ENCODE data around the gene MXRA8.

The MXRA8 gene

GRCh38 chr1:1366699-1367066 is 8.3 kb upstream of the MXRA8 start:
- Mint-ChIP-seq H3K27me3 (peaks cover 3 to 6% of the 10 kb centered on the region in 2 donors), H3K27ac (no peak overlapping the region)

DNA sequence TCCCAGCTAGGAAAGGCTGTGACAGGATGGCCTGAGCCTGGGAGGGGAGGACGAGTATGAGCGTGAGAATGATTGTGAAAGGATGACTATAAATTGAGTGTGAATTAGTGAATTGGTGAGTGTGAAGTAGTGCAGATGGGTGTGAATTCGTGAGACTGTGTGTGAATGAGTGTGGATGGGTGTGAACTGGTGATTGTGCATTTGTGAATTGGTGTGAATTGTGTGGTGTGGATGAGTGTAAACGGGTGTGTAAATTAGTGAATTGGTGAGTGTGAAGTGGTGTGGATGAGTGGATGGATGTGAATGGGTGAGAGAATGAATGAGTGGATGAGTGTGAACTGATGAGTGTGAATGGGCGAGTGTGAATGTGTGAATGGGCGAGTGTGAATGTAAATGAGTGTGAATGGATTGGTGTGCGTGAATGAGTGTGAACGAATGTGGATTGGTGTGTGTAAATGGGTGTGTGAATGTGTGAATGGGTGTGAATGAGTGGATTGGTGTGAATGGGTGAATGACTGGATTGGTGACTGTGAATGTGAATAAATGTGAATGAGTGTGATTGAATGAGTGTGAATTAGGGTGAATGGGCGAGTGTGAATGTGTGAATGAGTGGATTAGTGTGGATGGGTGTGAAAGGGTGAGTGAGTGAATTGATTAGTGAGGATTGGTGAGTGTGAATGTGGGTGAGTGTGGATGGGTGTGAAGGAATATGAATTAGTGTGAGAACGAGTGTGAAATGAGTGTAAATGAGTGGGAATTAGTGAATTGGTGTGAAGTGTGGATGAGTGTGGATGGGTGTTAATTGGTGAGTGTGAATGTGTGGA is 7.7 kb upstream of the MXRA8 start:
- no peaks in the 10 kb centered on the region for H3K9me3 Mint-ChIP-seq
- no peak overlapping the region for H3K27ac Mint-ChIP-seq
- DNase-seq = no peak
- H3K36me3 Mint-ChIP-seq = no peaks in the 10 kb centered on the region
- peaks cover 5 to 8% of the 10 kb centered on the region in 2 donors for H3K27me3 Mint-ChIP-seq
- no peaks in the 10 kb centered on the region for H3K4me1 Mint-ChIP-seq
- H3K4me3 Mint-ChIP-seq = no peak overlapping the region
- no peak for ATAC-seq (replicated peaks)

More at GRCh38 chr1:1366699-1367066, 8.3 kb upstream of the MXRA8 start:
- Mint-ChIP-seq H3K9me3 (no peaks in the 10 kb centered on the region), H3K36me3 (no peaks in the 10 kb centered on the region), H3K4me1 (peaks cover 0 to under 1% of the 10 kb centered on the region in 2 donors), H3K4me3 (no peak overlapping the region)
- ATAC-seq (replicated peaks) (no peak), DNase-seq (no peak)

DNA sequence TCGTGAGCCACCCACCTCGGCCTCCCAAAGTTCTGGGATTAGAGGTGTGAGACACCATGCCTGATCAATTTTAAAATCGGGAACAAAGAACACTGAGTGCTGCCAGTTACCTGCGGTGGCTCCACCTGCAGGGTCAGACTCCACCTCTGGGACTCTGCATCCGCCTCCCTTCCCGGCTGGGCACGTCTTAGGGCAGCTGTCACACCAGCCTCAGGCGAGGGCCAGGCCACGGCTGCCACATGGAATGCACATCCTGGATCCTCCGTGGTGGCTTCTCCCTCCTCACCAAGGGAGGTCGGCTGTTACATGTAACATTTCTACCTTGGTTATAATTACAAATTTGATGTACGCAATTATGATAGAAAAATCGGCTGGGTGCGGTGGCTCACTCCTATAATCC is 5.9 kb upstream of the MXRA8 start:
- H3K36me3 Mint-ChIP-seq = no peaks in the 10 kb centered on the region
- H3K27me3 Mint-ChIP-seq = peaks cover 17 to 23% of the 10 kb centered on the region in 2 donors
- H3K4me3 Mint-ChIP-seq = no peak overlapping the region
- H3K4me1 Mint-ChIP-seq = peaks cover 2 to 3% of the 10 kb centered on the region in 2 donors
- H3K9me3 Mint-ChIP-seq = no peaks in the 10 kb centered on the region
- H3K27ac Mint-ChIP-seq = no peak overlapping the region
- ATAC-seq (replicated peaks) = no peak
- no peak for DNase-seq

DNA sequence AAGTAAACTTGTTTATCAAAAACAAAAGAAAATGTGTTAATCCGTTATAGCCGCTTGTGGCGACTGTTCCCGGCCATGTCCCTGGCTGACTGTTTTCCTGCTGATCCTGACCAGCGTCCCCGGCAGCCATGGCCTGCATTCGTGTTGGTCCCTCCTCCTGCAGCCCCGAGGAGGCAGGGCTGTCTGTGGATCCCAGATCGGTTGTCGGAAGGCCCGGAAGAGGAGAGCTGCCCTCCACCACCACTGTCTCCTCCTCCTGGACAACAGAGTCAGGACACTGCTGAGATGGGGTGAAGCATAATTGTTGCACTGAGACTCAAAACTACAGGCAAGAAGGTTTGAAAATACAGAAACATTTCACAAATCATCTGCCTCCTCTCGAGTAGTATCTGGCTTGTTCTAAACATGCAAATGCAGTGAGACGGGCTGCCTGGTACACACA is 3.6 kb upstream of the MXRA8 start:
- Mint-ChIP-seq H3K36me3 (no peaks in the 10 kb centered on the region), H3K27ac (peak overlapping the region; percentile 20), H3K9me3 (no peaks in the 10 kb centered on the region), H3K27me3 (peaks cover 39 to 46% of the 10 kb centered on the region in 2 donors), H3K4me1 (peaks cover 3 to 17% of the 10 kb centered on the region in 2 donors), H3K4me3 (no peak overlapping the region)
- DNase-seq (no peak), ATAC-seq (replicated peaks) (no peak)

- Mint-ChIP-seq H3K4me3 (no peak overlapping the region), H3K4me1 (peaks cover 3 to 17% of the 10 kb centered on the region in 2 donors), H3K9me3 (no peaks in the 10 kb centered on the region), H3K27ac (no peak overlapping the region), H3K36me3 (no peaks in the 10 kb centered on the region), H3K27me3 (peaks cover 39 to 51% of the 10 kb centered on the region in 2 donors)
- DNase-seq = no peak
- no peak for ATAC-seq (replicated peaks)
Observed at GRCh38 chr1:1361233-1361981, 3.1 kb upstream of the MXRA8 start.

DNA sequence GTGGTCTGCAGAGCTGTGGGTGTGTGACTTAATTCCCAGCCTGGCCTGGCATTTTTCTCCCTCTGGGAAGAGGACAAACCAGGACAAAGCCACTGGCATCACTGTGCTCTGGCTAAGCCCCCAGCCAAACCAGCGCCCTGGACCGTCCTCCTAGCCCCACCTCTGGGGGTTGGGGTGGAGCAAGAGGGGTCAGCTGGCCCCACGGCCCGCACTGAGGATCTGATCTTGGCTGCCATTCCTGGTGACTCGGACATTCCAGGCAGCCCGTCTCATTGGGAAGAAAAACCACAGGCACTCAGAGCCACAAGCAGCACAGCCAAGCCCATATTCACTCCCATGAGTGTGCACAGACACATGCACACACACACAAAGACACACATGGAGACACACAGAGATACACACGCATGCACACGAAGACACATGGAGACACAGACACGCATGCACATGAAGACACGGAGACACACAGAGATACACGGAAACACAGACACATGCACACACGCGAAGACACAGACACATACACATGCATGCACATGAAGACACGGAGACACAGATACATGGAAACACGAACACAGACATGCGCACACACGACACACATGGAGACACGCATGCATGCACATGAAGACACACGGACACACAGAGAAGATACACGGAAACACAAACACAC is 2.3 kb upstream of the MXRA8 start:
- no peaks in the 10 kb centered on the region for H3K36me3 Mint-ChIP-seq
- no peak overlapping the region for H3K27ac Mint-ChIP-seq
- no peaks in the 10 kb centered on the region for H3K9me3 Mint-ChIP-seq
- no peak overlapping the region for H3K4me3 Mint-ChIP-seq
- H3K4me1 Mint-ChIP-seq = peaks cover 3 to 17% of the 10 kb centered on the region in 2 donors
- no peak for ATAC-seq (replicated peaks)
- DNase-seq = no peak
- H3K27me3 Mint-ChIP-seq = peaks cover 39 to 51% of the 10 kb centered on the region in 2 donors

- DNase-seq (no peak), ATAC-seq (replicated peaks) (no peak)
- H3K36me3 Mint-ChIP-seq = no peaks in the 10 kb centered on the region
- no peak overlapping the region for H3K4me3 Mint-ChIP-seq
- H3K27me3 Mint-ChIP-seq = peaks cover 39 to 53% of the 10 kb centered on the region in 2 donors
- H3K9me3 Mint-ChIP-seq = no peaks in the 10 kb centered on the region
- H3K4me1 Mint-ChIP-seq = peaks cover 3 to 20% of the 10 kb centered on the region in 2 donors
- H3K27ac Mint-ChIP-seq = no peak overlapping the region
Observed at GRCh38 chr1:1359664-1360468, 1.5 kb upstream of the MXRA8 start.

DNA sequence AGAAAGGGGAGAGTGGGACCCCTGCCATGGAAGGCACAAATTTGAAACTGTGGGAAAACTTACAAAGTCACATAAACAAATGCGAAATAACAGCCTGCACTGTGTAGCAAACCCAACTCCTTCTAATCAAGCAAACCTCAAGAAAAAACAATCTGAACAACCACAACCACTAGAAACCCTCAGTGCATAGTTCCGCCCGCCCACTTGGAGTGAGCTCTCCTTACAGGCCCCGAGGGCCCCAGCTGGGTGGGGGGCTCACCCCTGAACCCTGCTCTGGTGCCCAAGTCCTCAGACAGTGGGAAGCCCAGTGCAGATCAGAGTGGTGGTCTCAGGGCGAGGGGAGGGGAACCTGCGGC is 931 bp upstream of the MXRA8 start:
- H3K27me3 Mint-ChIP-seq = peaks cover 40 to 58% of the 10 kb centered on the region in 2 donors
- no peaks in the 10 kb centered on the region for H3K9me3 Mint-ChIP-seq
- H3K4me1 Mint-ChIP-seq = peaks cover 3 to 25% of the 10 kb centered on the region in 2 donors
- DNase-seq = no peak
- no peak overlapping the region for H3K4me3 Mint-ChIP-seq
- no peaks in the 10 kb centered on the region for H3K36me3 Mint-ChIP-seq
- ATAC-seq (replicated peaks) = peak in 1 of 2 donors; percentile 37
- H3K27ac Mint-ChIP-seq = no peak overlapping the region

DNA sequence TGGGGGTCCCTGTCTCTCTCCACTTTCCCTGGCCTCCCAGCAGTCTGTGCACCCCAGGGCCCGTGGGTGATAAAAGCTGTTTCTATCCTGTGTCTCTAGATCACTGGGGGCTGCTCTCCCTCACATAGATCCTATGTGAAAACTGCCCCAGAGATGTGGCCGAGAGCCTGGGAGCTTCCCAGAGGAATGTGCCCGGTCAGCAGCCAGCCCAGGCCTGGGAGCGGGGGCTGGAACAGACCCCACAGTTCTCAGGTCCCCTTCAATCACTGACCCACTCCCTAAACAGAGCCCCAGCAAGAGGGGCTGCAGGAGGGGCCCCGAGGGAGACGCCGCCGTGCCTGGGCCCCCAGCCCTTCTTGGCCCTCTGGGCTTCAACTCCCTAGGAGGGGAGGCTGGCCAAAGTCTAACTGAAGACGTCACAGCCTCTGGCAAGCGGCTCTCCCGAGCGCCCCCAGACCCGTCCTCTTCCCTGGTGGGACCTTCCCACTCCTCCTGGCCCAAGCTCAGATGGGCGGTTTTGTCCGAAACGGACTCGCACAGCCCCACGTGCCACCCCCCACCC is 403 bp downstream of the MXRA8 start:
- H3K27me3 Mint-ChIP-seq = peaks cover 52 to 72% of the 10 kb centered on the region in 2 donors
- ATAC-seq (replicated peaks) (no peak), DNase-seq (no peak)
- no peak overlapping the region for H3K27ac Mint-ChIP-seq
- no peaks in the 10 kb centered on the region for H3K9me3 Mint-ChIP-seq
- peaks cover 10 to 38% of the 10 kb centered on the region in 2 donors for H3K4me1 Mint-ChIP-seq
- no peak overlapping the region for H3K4me3 Mint-ChIP-seq
- no peaks in the 10 kb centered on the region for H3K36me3 Mint-ChIP-seq

DNA sequence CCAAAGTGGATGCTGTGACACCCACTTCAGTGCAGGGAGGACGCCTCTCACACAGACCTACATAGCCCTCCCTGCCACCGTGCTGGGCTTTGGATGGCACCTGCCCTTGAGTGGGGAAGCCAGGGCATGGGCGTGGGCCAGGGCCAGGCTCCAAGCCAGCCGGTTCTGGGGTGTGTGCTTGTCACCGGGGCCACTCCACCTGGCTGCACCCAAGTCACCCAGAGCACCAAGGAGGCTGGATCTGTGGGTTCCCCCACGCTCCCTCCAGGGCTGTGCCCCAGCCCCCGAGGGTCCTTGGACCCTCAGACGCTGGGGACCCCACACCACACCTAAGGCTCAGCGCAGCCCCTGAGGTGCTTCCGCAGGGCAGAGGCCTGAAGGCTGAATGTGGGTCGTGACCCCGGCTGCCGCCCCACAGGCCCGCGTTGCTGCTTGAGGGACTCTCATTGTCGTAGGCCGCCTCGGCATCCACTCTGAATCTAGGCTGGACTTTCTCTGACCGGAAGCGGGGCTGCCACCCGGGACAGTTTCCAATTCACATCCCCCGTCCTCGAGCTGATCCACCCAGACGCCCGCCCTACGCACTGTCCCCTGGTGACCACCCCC is 1.5 kb downstream of the MXRA8 start:
- Mint-ChIP-seq H3K4me3 (no peak overlapping the region), H3K27ac (peak overlapping the region; percentile 81), H3K27me3 (peaks cover 57 to 77% of the 10 kb centered on the region in 2 donors), H3K36me3 (peaks cover 1 to 5% of the 10 kb centered on the region in 2 donors), H3K4me1 (peaks cover 20 to 48% of the 10 kb centered on the region in 2 donors), H3K9me3 (no peaks in the 10 kb centered on the region)
- DNase-seq (no peak), ATAC-seq (replicated peaks) (peak; percentile 19 to 30)

DNA sequence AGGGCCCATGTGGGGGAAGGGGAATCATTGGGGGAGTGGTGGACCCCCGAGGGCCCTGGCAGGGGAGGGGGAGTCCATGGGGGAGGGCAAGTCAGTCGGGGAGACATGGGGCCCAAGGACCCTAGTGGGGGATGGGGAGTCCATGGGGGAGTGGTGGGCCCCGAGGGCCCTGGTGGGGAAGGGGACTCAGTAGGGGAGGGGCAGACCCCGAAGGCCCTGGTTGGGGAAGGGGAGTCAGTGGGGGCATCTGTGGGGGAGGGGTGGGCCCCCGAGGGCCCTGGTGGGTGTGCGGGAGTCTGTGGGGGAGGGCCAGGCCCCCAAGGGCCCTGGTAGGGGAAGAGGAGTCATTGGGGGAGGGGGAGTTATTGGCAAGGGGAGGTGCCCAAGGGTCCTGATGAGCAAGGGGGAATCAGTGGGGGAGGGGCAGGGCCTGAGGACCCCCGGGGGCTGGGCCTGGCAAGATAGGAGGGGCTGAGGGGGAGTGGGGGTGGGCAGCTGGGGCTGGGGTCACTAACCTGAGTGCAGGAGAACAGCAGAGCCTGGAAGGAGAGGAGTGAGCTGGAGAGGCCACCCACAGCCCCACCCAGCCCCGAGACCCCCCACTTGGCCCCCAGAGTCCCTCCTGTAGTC is 2.1 kb downstream of the MXRA8 start:
- peaks cover 20 to 50% of the 10 kb centered on the region in 2 donors for H3K4me1 Mint-ChIP-seq
- H3K27me3 Mint-ChIP-seq = peaks cover 57 to 76% of the 10 kb centered on the region in 2 donors
- H3K4me3 Mint-ChIP-seq = no peak overlapping the region
- peaks cover 1 to 5% of the 10 kb centered on the region in 2 donors for H3K36me3 Mint-ChIP-seq
- DNase-seq (no peak), ATAC-seq (replicated peaks) (no peak)
- no peak overlapping the region for H3K27ac Mint-ChIP-seq
- H3K9me3 Mint-ChIP-seq = no peaks in the 10 kb centered on the region

GRCh38 chr1:1355416-1355815 is 2.9 kb downstream of the MXRA8 start:
- H3K4me3 Mint-ChIP-seq = no peak overlapping the region
- no peak overlapping the region for H3K27ac Mint-ChIP-seq
- H3K9me3 Mint-ChIP-seq = no peaks in the 10 kb centered on the region
- ATAC-seq (replicated peaks) (peak; percentile 33 to 38), DNase-seq (no peak)
- peaks cover 50 to 68% of the 10 kb centered on the region in 2 donors for H3K27me3 Mint-ChIP-seq
- peaks cover 17 to 50% of the 10 kb centered on the region in 2 donors for H3K4me1 Mint-ChIP-seq
- peaks cover 1 to 5% of the 10 kb centered on the region in 2 donors for H3K36me3 Mint-ChIP-seq
